DMS153 treated with DMSO at 0.1 percent for 48 hours (cell line): ENCODE measurements around the gene SNAPC2.
"Not testable (repeated sequence)": the region's sequence is repeated elsewhere in the genome, so short reads cannot be mapped to it uniquely, and the experiment has no call there.

Source experiments
- DNase-seq: peaks from one replicate; lab custom pipeline; 2025; ENCODE audit not compliant: unreplicated experiment; lab: John Stamatoyannopoulos, UW

SNAPC2 gene

GRCh38 chr19:7908742-7909461 lies 11.2 kb upstream of the SNAPC2 start:
- DNase-seq, result no peak

- no peak for DNase-seq
Observed at GRCh38 chr19:7909471-7910067, 10.6 kb upstream of the SNAPC2 start.

GRCh38 chr19:7910321-7911161 lies 9.6 kb upstream of the SNAPC2 start:
- DNase-seq, result no peak

DNA sequence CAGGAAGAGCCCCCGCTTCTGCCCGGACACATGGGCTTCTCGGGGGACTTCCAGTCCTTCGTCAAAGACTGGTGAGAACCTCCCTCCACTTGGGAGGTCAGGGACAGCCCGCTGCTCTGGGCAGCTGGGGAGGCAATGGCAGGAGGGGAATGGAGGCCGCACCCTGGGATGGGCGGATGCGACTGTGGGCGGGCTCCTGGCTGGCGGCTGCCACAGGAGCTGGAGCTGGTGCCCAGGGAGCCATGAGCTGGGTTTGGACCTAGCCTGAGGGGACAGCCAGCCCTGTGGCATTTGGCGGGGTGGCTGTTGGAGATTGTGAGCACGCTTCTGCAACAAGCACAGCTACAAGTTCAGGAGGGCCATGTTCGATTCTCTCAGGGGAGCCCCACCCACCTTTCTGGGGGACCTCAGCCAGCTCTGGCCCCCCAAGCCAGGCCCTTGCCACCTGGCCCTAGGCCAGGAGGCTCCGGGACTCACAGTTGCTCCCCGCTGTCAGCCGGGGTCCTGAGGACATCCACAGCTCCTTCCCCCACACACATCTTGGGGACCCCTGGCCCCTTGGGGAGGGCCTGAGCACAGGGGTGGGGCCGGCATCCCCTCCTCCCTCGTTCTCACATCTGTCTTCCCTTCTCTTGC lies 8.5 kb upstream of the SNAPC2 start:
- no peak for DNase-seq

GRCh38 chr19:7912144-7912696 lies 7.9 kb upstream of the SNAPC2 start:
- DNase-seq, result no peak

GRCh38 chr19:7912697-7913564 lies 7.2 kb upstream of the SNAPC2 start:
- DNase-seq, result no peak

GRCh38 chr19:7913652-7914051 lies 6.5 kb upstream of the SNAPC2 start:
- DNase-seq, result no peak

GRCh38 chr19:7914099-7914498 lies 6.0 kb upstream of the SNAPC2 start:
- DNase-seq, result no peak

DNA sequence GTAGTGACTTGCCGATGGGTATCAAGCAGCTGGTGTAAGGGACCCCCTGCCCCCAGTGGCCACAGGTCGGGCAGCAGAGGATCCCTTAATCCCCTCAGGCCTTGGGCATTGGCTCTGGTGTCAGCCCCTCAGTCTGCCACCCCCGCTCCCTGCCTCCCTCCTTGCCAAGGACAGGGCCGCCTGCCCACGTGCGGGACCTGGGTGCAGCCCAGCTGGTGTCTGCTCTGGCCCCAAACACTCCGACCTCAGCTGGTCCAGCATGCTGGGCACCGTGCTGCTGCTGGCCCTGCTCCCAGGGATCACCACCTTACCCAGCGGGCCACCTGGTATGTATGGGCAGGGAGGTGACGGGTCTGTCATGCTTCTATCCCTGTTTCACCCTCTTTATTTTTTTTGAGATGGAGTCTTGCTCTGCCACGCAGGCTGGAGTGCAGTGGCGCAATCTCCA lies 5.5 kb upstream of the SNAPC2 start, which contains the start of gene TGFBR3L:
TSS of gene TGFBR3L (plus strand) at position 233 of the 448 bp plus-strand sequence.
- DNase-seq, result no peak

- DNase-seq, result no peak
Observed at GRCh38 chr19:7915250-7916102, 4.7 kb upstream of the SNAPC2 start.

DNA sequence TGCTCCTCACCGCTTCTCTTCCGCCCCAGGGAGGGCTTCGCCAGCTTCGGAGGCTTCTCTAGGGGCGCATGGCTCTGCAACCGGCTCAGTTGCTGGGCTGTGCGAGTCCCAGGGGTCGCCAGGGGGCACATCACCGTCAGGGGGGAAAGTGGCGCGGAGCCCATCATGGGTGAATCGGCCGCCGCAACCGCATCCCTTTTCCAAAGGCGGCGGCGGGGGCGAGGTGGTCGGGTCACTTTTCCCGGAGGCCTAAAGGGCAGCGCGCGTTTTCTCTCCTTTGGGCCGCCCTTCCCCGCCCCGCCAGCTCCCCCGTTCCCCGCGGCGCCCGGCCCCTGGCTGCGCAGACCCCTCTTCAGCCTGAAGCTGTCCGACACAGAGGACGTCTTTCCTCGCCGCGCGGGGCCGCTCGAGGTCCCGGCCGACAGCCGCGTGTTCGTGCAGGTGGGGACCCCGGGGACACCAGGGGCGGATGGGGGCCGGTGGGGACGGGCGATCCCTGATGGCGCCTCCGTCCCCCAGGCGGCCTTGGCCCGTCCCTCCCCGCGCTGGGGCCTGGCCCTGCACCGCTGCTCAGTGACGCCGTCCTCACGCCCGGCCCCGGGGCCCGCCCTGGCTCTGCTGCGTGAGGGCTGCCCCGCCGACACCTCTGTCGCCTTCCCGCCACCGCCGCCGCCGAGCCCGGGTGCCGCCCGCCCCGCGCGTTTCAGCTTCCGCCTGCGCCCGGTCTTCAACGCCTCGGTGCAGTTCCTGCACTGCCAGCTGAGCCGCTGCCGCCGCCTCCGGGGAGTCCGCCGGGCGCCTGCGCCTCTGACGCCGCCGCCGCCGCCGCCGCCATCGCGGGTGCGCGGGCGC lies 3.8 kb upstream of the SNAPC2 start:
- no peak for DNase-seq

DNA sequence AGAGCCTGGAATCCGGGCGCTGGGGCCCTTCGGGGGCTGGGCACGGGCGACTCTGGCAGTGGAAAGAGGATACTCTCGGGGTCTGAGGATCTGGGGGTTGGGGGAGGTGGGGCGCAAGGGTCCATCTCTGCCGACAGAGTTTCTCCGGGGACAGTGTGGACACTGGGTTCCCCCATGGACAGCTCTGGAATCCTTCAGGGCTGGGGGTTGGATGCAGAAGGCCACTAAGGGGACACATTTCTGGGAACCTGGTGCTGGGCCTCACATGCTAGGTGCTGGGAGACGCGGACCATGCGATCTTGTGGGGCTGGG lies 3.2 kb upstream of the SNAPC2 start:
- no peak for DNase-seq

GRCh38 chr19:7917267-7918061 lies 2.7 kb upstream of the SNAPC2 start:
- no peak for DNase-seq

GRCh38 chr19:7918062-7918614 lies 2.0 kb upstream of the SNAPC2 start:
- not testable (repeated sequence) for DNase-seq

- no peak for DNase-seq
Observed at GRCh38 chr19:7918615-7919421, 1.3 kb upstream of the SNAPC2 start.

DNA sequence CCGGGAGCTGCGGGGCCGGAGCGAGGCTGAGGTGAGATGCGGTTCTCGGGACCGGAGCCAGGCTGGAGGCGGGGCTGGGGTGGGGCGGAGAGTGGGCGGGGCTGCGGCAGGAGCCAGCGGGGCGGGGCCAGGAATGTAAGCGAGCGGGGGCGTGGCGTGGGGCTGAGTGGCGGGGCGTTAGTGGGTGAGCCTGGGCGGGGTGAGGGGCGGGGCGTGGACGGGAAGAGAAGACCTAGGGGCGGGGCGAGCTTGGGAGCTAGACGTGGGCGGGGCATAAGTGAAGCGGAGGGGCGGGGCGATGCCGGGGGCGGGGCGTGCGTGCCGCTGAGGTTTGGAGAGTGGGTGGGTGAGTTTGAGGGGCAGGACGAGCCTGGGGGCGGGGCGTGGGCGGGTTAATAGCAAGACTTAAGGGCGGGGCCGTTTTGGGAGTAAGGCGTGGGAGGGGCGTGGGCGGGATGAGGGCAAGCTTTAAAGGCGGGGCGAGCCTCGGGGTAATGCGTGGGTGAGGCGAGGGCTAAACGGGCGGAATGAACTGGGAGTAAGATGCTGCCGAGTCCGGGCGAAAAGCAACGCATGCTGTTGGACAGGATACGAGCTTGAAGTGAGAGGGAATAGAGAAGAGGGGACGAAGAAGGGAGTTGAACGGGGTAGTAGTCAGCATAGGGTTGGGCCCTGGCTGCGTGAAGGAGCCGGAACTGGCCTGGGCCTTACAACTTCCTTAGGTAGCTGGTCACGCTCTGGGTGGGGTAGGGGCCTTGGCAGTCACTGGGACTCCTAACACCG lies 572 bp downstream of the SNAPC2 start:
- peak; percentile 94 for DNase-seq
